ENCODE measurements around the gene ZRANB1.

The ZRANB1 gene

GRCh38 chr10:125012851-125013528 is 71.1 kb downstream of the ZRANB1 start:
- Histone ChIP-seq H3K9ac (ENCODE audit: insufficient read length, low read depth) (no peak overlapping the region), H3K27me3 (ENCODE audit: insufficient read depth, insufficient read length) (no peaks in the 10 kb centered on the region), H3K36me3 (ENCODE audit: insufficient read depth, insufficient read length, low read length) (peaks cover 43% of the 10 kb centered on the region), H3K4me3 (ENCODE audit: insufficient read length, low read depth) (no peak overlapping the region), H3K9me3 (ENCODE audit: insufficient read depth, low read length) (no peaks in the 10 kb centered on the region), H3K4me1 (ENCODE audit: insufficient read depth, insufficient read length) (peaks cover 10% of the 10 kb centered on the region)
- TF ChIP-seq YY1 (IDR thresholded peaks at IDR 0.05; ENCODE audit: insufficient read depth, insufficient read length) (no peak), ZNF274 (IDR thresholded peaks at IDR 0.05; ENCODE audit: low read depth, low read length) (no peak), SUZ12 (IDR thresholded peaks at IDR 0.05; ENCODE audit: extremely low read depth, insufficient read depth, insufficient read length) (no peak)
- DNase-seq (ENCODE audit: low read depth, low spot score): no peak

- DNase-seq (ENCODE audit: low read depth, low spot score): no peak
- no peaks in the 10 kb centered on the region for H3K9me3 ChIP-seq (ENCODE audit: insufficient read depth, low read length)
- no peak overlapping the region for H3K9ac ChIP-seq (ENCODE audit: insufficient read length, low read depth)
- peaks cover 39% of the 10 kb centered on the region for H3K36me3 ChIP-seq (ENCODE audit: insufficient read depth, insufficient read length, low read length)
- no peak overlapping the region for H3K4me3 ChIP-seq (ENCODE audit: insufficient read length, low read depth)
- peaks cover 10% of the 10 kb centered on the region for H3K4me1 ChIP-seq (ENCODE audit: insufficient read depth, insufficient read length)
- TF ChIP-seq SUZ12 (IDR thresholded peaks at IDR 0.05; ENCODE audit: extremely low read depth, insufficient read depth, insufficient read length): no peak
- TF ChIP-seq ZNF274 (IDR thresholded peaks at IDR 0.05; ENCODE audit: low read depth, low read length): no peak
- no peak for TF ChIP-seq YY1 (IDR thresholded peaks at IDR 0.05; ENCODE audit: insufficient read depth, insufficient read length)
- H3K27me3 ChIP-seq (ENCODE audit: insufficient read depth, insufficient read length): no peaks in the 10 kb centered on the region
These were observed 71.6 kb downstream of the ZRANB1 start for GRCh38 chr10:125013529-125013872.

GRCh38 chr10:125014086-125014830 is 72.3 kb downstream of the ZRANB1 start:
- peaks cover 9% of the 10 kb centered on the region for H3K4me1 ChIP-seq (ENCODE audit: insufficient read depth, insufficient read length)
- H3K27me3 ChIP-seq (ENCODE audit: insufficient read depth, insufficient read length): no peaks in the 10 kb centered on the region
- no peak for TF ChIP-seq SUZ12 (IDR thresholded peaks at IDR 0.05; ENCODE audit: extremely low read depth, insufficient read depth, insufficient read length)
- no peak for TF ChIP-seq ZNF274 (IDR thresholded peaks at IDR 0.05; ENCODE audit: low read depth, low read length)
- TF ChIP-seq YY1 (IDR thresholded peaks at IDR 0.05; ENCODE audit: insufficient read depth, insufficient read length): no peak
- DNase-seq (ENCODE audit: low read depth, low spot score): no peak
- peaks cover 3% of the 10 kb centered on the region; the same call in 1 of the 2 replicates for H3K9me3 ChIP-seq (ENCODE audit: insufficient read depth, low read length)
- H3K36me3 ChIP-seq (ENCODE audit: insufficient read depth, insufficient read length, low read length): peaks cover 38% of the 10 kb centered on the region
- H3K9ac ChIP-seq (ENCODE audit: insufficient read length, low read depth): no peak overlapping the region
- no peak overlapping the region for H3K4me3 ChIP-seq (ENCODE audit: insufficient read length, low read depth)

- TF ChIP-seq SUZ12 (IDR thresholded peaks at IDR 0.05; ENCODE audit: extremely low read depth, insufficient read depth, insufficient read length): no peak
- no peak for TF ChIP-seq YY1 (IDR thresholded peaks at IDR 0.05; ENCODE audit: insufficient read depth, insufficient read length)
- TF ChIP-seq ZNF274 (IDR thresholded peaks at IDR 0.05; ENCODE audit: low read depth, low read length): no peak
- Histone ChIP-seq H3K27me3 (ENCODE audit: insufficient read depth, insufficient read length) (no peaks in the 10 kb centered on the region), H3K36me3 (ENCODE audit: insufficient read depth, insufficient read length, low read length) (peaks cover 42% of the 10 kb centered on the region), H3K9ac (ENCODE audit: insufficient read length, low read depth) (no peak overlapping the region), H3K4me1 (ENCODE audit: insufficient read depth, insufficient read length) (peaks cover 4% of the 10 kb centered on the region), H3K9me3 (ENCODE audit: insufficient read depth, low read length) (peaks cover 10% of the 10 kb centered on the region; the same call in 1 of the 2 replicates), H3K4me3 (ENCODE audit: insufficient read length, low read depth) (no peak overlapping the region)
- DNase-seq (ENCODE audit: low read depth, low spot score): no peak
These were observed 73.0 kb downstream of the ZRANB1 start for GRCh38 chr10:125014836-125015355.

- no peak for DNase-seq (ENCODE audit: low read depth, low spot score)
- peaks cover 15% of the 10 kb centered on the region; the same call in 1 of the 2 replicates for H3K9me3 ChIP-seq (ENCODE audit: insufficient read depth, low read length)
- peaks cover 45% of the 10 kb centered on the region for H3K36me3 ChIP-seq (ENCODE audit: insufficient read depth, insufficient read length, low read length)
- no peak overlapping the region for H3K4me3 ChIP-seq (ENCODE audit: insufficient read length, low read depth)
- H3K27me3 ChIP-seq (ENCODE audit: insufficient read depth, insufficient read length): no peaks in the 10 kb centered on the region
- H3K4me1 ChIP-seq (ENCODE audit: insufficient read depth, insufficient read length): peaks cover 3% of the 10 kb centered on the region
- no peak for TF ChIP-seq YY1 (IDR thresholded peaks at IDR 0.05; ENCODE audit: insufficient read depth, insufficient read length)
- H3K9ac ChIP-seq (ENCODE audit: insufficient read length, low read depth): no peak overlapping the region
These were observed 73.5 kb downstream of the ZRANB1 start for GRCh38 chr10:125015356-125015944.

GRCh38 chr10:125016123-125016522 is 74.2 kb downstream of the ZRANB1 start:
- Histone ChIP-seq H3K4me1 (ENCODE audit: insufficient read depth, insufficient read length) (peaks cover 3% of the 10 kb centered on the region), H3K9me3 (ENCODE audit: insufficient read depth, low read length) (peaks cover 22% of the 10 kb centered on the region; the same call in 1 of the 2 replicates), H3K27me3 (ENCODE audit: insufficient read depth, insufficient read length) (no peaks in the 10 kb centered on the region), H3K36me3 (ENCODE audit: insufficient read depth, insufficient read length, low read length) (peaks cover 51% of the 10 kb centered on the region), H3K4me3 (ENCODE audit: insufficient read length, low read depth) (no peak overlapping the region), H3K9ac (ENCODE audit: insufficient read length, low read depth) (no peak overlapping the region)
- TF ChIP-seq SUZ12 (IDR thresholded peaks at IDR 0.05; ENCODE audit: extremely low read depth, insufficient read depth, insufficient read length) (no peak), YY1 (IDR thresholded peaks at IDR 0.05; ENCODE audit: insufficient read depth, insufficient read length) (no peak), ZNF274 (IDR thresholded peaks at IDR 0.05; ENCODE audit: low read depth, low read length) (no peak)
- no peak for DNase-seq (ENCODE audit: low read depth, low spot score)

Measured in NT2/D1 (cell line).